ENCODE data around the gene KNSTRN.
A peak's percentile ranks its signal among the peaks of the same experiment; 100 is the strongest.

The KNSTRN gene

GRCh38 chr15:40382580-40383456, at the start of gene KNSTRN:
KNSTRN (plus strand) TSS chr15:40382721; CDS start chr15:40382836, 115 bp downstream.
- no peaks in the 10 kb centered on the region for H3K27me3 ChIP-seq (replicated peaks; ENCODE audit: control insufficient read depth, insufficient read depth, low read length)
- no peak for TF ChIP-seq CTCF (IDR thresholded peaks at IDR 0.05; ENCODE audit: insufficient read depth, low read length, poor library complexity, severe bottlenecking)
- H3K36me3 ChIP-seq (ENCODE audit: control insufficient read depth, insufficient read depth, low read length): peaks cover 11% of the 10 kb centered on the region
- H3K4me3 ChIP-seq (replicated peaks; ENCODE audit: low read depth, low read length): peak within 1 kb of the TSS; percentile 79
- DNase-seq (ENCODE audit: extremely low read depth, insufficient read length): peak; percentile 80

DNA sequence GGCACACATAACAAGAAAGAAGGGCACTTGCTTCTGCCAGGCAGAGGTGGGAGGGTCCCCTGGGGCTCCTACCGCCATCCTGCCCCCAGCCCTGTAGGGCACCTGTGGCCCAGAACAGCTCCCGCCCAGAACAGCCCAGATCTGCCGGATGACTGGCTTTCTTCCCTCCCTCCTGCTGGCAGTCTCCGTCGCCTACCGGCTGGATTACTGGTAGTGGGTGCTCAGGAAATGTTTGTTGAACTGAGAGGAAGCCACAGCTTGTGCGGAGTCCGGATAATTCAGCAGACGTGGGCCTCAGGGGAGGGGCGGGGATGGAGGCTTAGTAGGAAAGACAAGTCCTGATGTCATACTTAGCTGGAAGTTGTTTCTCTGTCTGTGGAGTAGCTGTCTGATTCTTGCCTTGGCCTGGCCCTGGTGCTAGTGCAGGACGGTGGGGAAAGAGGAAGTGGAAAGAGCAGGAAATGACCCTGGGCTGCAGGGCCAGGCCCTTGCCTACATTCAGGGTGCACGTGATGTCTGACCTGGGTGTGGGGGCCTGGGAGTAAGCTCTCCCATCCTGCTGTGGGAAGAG, 48.5 kb upstream of the KNSTRN start:
- Histone ChIP-seq H3K4me3 (replicated peaks; ENCODE audit: low read depth, low read length) (no peak overlapping the region), H3K36me3 (ENCODE audit: control insufficient read depth, insufficient read depth, low read length) (no peaks in the 10 kb centered on the region), H3K27me3 (replicated peaks; ENCODE audit: control insufficient read depth, insufficient read depth, low read length) (no peaks in the 10 kb centered on the region)
- no peak for DNase-seq (ENCODE audit: extremely low read depth, insufficient read length)
- TF ChIP-seq CTCF (IDR thresholded peaks at IDR 0.05; ENCODE audit: insufficient read depth, low read length, poor library complexity, severe bottlenecking): no peak

- H3K4me3 ChIP-seq (replicated peaks; ENCODE audit: low read depth, low read length): no peak overlapping the region
- no peaks in the 10 kb centered on the region for H3K27me3 ChIP-seq (replicated peaks; ENCODE audit: control insufficient read depth, insufficient read depth, low read length)
- TF ChIP-seq CTCF (IDR thresholded peaks at IDR 0.05; ENCODE audit: insufficient read depth, low read length, poor library complexity, severe bottlenecking): no peak
- no peaks in the 10 kb centered on the region for H3K36me3 ChIP-seq (ENCODE audit: control insufficient read depth, insufficient read depth, low read length)
- DNase-seq (ENCODE audit: extremely low read depth, insufficient read length): no peak
These were observed 48.0 kb upstream of the KNSTRN start for GRCh38 chr15:40334541-40334940.

- Histone ChIP-seq H3K4me3 (replicated peaks; ENCODE audit: low read depth, low read length) (no peak overlapping the region), H3K27me3 (replicated peaks; ENCODE audit: control insufficient read depth, insufficient read depth, low read length) (no peaks in the 10 kb centered on the region), H3K36me3 (ENCODE audit: control insufficient read depth, insufficient read depth, low read length) (no peaks in the 10 kb centered on the region)
- no peak for DNase-seq (ENCODE audit: extremely low read depth, insufficient read length)
- no peak for TF ChIP-seq CTCF (IDR thresholded peaks at IDR 0.05; ENCODE audit: insufficient read depth, low read length, poor library complexity, severe bottlenecking)
These were observed 47.4 kb upstream of the KNSTRN start for GRCh38 chr15:40334941-40335795.

DNA sequence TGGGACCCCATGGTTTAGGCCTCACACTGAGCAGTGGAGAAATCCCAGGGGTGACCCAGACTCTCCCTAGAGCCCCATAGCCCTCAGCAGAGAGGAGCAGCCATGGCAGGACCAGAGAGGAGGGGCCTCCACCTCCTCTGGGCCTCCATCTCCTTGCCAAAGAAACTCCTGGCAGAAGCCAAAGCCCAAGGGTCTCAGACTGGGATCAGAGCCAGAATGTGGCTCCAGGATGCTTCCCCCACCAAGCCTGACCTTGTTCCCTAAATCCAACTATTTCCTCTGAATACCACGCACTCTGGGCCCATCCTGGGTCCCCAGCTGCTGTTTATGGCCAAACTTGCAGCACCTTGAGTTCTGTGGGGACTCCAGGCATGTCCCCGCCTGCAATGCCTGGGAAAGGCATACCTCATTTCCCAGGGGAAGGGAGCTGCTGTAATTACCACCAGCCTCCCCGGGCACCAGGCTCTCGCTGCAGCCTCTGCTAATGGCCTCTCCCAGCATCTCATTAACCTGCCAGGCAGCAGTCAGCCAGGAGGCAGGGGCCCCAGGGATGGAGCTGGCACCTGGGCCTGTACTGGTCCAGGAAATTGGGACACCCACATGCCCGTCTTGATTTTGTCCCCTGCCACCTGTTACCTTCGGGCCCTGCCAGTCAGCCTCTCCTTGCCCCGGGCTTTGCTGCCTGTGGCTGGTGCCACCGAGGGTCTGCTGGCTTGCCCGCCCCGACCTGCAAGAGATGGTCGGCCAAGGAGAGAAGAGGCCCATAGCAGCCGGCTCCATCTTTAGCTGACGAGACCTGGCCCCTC, 46.4 kb upstream of the KNSTRN start:
- no peak overlapping the region for H3K4me3 ChIP-seq (replicated peaks; ENCODE audit: low read depth, low read length)

More for the DNA sequence above, 46.4 kb upstream of the KNSTRN start:
- Histone ChIP-seq H3K36me3 (ENCODE audit: control insufficient read depth, insufficient read depth, low read length) (no peaks in the 10 kb centered on the region), H3K27me3 (replicated peaks; ENCODE audit: control insufficient read depth, insufficient read depth, low read length) (no peaks in the 10 kb centered on the region)
- TF ChIP-seq CTCF (IDR thresholded peaks at IDR 0.05; ENCODE audit: insufficient read depth, low read length, poor library complexity, severe bottlenecking): no peak
- no peak for DNase-seq (ENCODE audit: extremely low read depth, insufficient read length)

All from GM06990 (cell line).